HUES64 (cell line): ENCODE results near the gene TMEM128.
"Not testable (repeated sequence)": the region's sequence is repeated elsewhere in the genome, so short reads cannot be mapped to it uniquely, and the experiment has no call there.

Source experiments
- H3K27ac ChIP-seq: 2 replicates; pipeline ENCODE4 v1.7.0; 2013; ENCODE audit warnings: low read depth, low read length, inconsistent platforms
- H3K27me3 ChIP-seq: 2 replicates; pipeline ENCODE4 v1.6.1; 2013; ENCODE audit warnings: mild to moderate bottlenecking, low read length; ENCODE audit not compliant: insufficient read depth
- H3K36me3 ChIP-seq: 2 replicates; pipeline ENCODE4 v1.6.1; 2013; ENCODE audit warnings: mild to moderate bottlenecking, low read length; ENCODE audit not compliant: insufficient read depth
- H3K4me1 ChIP-seq: 2 replicates; pipeline ENCODE4 v1.6.1; 2013; ENCODE audit warnings: mild to moderate bottlenecking, low read length, moderate library complexity; ENCODE audit not compliant: insufficient read depth
- H3K4me3 ChIP-seq: 2 replicates; pipeline ENCODE4 v1.5.1; 2013; ENCODE audit warnings: mild to moderate bottlenecking, low read length, moderate library complexity
- H3K9ac ChIP-seq: 2 replicates; pipeline ENCODE4 v1.6.1; 2013; ENCODE audit warnings: mild to moderate bottlenecking, low read depth, low read length
- H3K9me3 ChIP-seq: 2 replicates; pipeline ENCODE4 v1.6.1; 2013; ENCODE audit warnings: low read depth, low read length; ENCODE audit not compliant: insufficient read depth
- WGBS: fragments of 150-250, 120-280 bp; methylation state at CpG from one replicate; pipeline ENCODE4 v1.1.7; 2013; ENCODE audit warnings: missing lambda C conversion rate; 5-methylcytosine and 5-hydroxymethylcytosine counted together

TMEM128 gene

DNA sequence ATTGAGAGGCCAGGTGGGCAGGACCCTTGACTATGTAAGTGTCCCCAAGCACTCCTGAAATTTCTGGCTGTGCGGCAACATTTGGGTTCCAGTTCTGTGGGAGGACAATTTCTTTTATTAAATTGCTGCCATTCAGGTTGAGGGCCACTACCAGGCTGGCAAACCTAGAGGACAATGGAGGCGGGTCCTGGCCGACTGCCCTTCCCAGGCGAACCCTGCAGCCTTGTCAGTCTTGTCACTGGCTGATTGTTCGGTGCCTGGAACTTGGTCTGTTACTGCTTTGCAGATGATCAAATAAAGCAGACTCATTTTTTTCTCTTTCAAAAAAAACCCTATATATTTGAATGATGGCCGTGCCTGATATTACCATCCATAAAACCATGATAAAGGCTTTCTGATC, 6.6 kb upstream of the TMEM128 start:
- Histone ChIP-seq H3K4me1 (0 out of 2 replicates have a peak, but pooled peaks cover 5% of the 10 kb centered on the region), H3K9ac (no peak overlapping the region), H3K27me3 (peaks cover 11% of the 10 kb centered on the region; the same call in 1 of the 2 replicates), H3K9me3 (no peaks in the 10 kb centered on the region), H3K4me3 (no peak overlapping the region), H3K27ac (no peak overlapping the region), H3K36me3 (no peaks in the 10 kb centered on the region)
- WGBS = 90% methylated on average over 6 of the region's 6 CpGs

DNA sequence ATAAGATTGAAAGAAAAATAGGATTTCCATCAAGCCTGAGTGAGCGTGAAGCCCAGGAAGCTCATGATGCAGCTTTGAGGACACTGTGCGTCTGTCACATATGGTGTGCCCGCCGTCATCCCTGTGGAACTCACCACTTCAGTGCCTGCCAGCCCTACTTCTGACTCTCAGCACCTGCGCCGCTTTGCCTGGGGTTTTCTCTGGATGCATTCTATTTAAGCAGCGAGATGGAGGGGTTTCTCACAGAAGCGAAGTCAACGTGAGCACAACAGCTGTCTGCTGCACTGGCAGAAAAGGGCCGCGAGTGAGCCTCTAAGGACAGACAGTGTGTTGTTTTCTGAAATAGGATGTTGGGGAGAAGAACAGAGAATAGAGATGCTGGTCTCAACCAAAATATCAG, 6.2 kb upstream of the TMEM128 start:
- peaks cover under 1% of the 10 kb centered on the region; the same call in 1 of the 2 replicates for H3K4me1 ChIP-seq
- H3K27me3 ChIP-seq = peaks cover 11% of the 10 kb centered on the region; the same call in 1 of the 2 replicates
- H3K36me3 ChIP-seq = no peaks in the 10 kb centered on the region
- H3K9ac ChIP-seq = no peak overlapping the region
- no peaks in the 10 kb centered on the region for H3K9me3 ChIP-seq
- H3K27ac ChIP-seq = no peak overlapping the region
- 90% methylated on average over 11 of the region's 11 CpGs for WGBS
- H3K4me3 ChIP-seq = no peak overlapping the region

DNA sequence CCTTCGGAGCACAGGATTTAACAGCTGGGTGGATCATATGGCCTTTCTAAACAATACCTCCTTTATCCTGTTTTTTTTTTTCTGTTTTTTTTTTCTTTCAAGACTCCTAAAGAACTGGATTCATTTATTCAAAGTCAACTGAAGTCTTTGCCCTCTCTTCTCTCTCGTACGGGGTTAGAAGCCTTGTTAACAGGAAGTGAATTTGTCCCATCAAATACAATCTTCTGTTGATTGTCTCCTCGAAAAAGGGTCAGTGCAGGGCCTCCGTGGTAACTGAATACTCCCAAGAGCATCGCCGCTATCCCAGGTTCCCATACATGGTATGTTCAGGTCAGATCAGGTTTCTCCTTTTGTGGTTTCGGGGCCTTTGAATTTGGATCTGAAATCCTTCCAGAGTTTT, 1.8 kb upstream of the TMEM128 start:
- H3K9me3 ChIP-seq = no peaks in the 10 kb centered on the region
- peaks cover 6% of the 10 kb centered on the region; the same call in 1 of the 2 replicates for H3K4me1 ChIP-seq
- no peak overlapping the region for H3K9ac ChIP-seq
- no peak overlapping the region for H3K4me3 ChIP-seq
- WGBS = 92% methylated on average over 8 of the region's 8 CpGs
- peaks cover 9% of the 10 kb centered on the region; the same call in 1 of the 2 replicates for H3K27me3 ChIP-seq
- peaks cover 13% of the 10 kb centered on the region for H3K36me3 ChIP-seq
- no peak overlapping the region for H3K27ac ChIP-seq

DNA sequence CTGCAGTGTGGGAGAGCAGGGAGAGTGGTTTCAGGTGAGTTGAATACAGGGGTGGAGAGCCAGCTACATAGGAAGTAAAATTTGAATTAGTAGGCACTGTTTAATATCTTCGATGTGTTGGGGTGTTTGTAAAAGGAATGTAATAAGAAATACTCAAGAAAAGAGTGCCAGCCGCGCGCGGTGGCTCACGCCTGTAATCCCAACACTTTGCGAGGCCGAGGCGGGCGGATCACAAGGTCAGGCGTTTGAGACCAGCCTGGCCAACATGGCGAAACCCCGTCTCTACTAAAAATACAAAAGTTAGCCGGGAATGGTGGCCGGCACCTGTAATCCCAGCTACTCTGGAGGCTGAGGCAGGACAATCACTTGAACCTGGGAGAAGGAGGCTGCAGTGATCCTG, 1.3 kb upstream of the TMEM128 start:
- Histone ChIP-seq H3K36me3 (peaks cover 18% of the 10 kb centered on the region), H3K4me3 (peak overlapping the region; percentile 81)
- H3K27me3 ChIP-seq, H3K27ac ChIP-seq, H3K9me3 ChIP-seq, H3K4me1 ChIP-seq, H3K9ac ChIP-seq: not testable (repeated sequence)
- 97% methylated on average over 15 of the region's 15 CpGs for WGBS

DNA sequence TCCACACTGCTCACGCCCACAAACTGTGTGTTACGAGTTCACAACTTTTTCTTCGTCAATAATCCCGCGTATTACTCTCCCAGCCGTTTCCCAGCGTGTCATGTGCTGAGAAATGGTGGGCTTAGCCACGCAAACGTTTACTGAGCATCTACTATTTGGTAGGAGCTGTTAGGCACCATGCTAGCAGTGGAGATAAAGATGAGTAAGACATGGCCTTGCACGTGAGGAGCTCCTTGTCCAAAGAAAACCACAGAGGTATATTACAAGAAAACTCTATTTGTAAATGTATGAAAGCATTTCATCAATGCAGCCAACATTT, 821 bp upstream of the TMEM128 start:
- peaks cover 23% of the 10 kb centered on the region for H3K36me3 ChIP-seq
- WGBS = 56% methylated on average over 10 of the region's 10 CpGs
- H3K4me3 ChIP-seq = peak overlapping the region; percentile 81
- H3K27ac ChIP-seq = peak overlapping the region; percentile 89
- H3K9ac ChIP-seq = peak overlapping the region; percentile 91
- no peaks in the 10 kb centered on the region for H3K9me3 ChIP-seq
- peaks cover 6% of the 10 kb centered on the region; the same call in 1 of the 2 replicates for H3K4me1 ChIP-seq
- peaks cover 5% of the 10 kb centered on the region; the same call in 1 of the 2 replicates for H3K27me3 ChIP-seq

DNA sequence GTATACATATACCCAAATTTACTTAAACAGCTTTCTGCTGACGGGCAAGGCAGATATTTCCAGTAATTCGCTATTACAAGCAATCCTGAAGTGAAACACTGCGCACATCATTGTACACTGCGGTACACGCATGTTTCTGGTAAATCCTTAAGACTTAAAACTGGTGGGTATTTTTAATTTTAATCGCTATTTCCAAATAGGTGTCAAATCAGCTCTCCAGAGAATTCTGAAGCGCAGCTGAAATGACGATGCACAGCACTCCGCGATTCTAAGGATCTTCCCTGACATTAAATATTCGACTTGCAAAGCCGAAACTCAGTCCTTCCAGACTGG, 361 bp downstream of the TMEM128 start:
- peaks cover 28% of the 10 kb centered on the region for H3K36me3 ChIP-seq
- H3K4me3 ChIP-seq = peak overlapping the region; percentile 81
- H3K27ac ChIP-seq = peak overlapping the region; percentile 89
- peaks cover 6% of the 10 kb centered on the region; the same call in 1 of the 2 replicates for H3K4me1 ChIP-seq
- 4% methylated on average over 12 of the region's 12 CpGs for WGBS
- H3K9me3 ChIP-seq = no peaks in the 10 kb centered on the region
- H3K9ac ChIP-seq = peak overlapping the region; percentile 91
- H3K27me3 ChIP-seq = peaks cover 5% of the 10 kb centered on the region; the same call in 1 of the 2 replicates

DNA sequence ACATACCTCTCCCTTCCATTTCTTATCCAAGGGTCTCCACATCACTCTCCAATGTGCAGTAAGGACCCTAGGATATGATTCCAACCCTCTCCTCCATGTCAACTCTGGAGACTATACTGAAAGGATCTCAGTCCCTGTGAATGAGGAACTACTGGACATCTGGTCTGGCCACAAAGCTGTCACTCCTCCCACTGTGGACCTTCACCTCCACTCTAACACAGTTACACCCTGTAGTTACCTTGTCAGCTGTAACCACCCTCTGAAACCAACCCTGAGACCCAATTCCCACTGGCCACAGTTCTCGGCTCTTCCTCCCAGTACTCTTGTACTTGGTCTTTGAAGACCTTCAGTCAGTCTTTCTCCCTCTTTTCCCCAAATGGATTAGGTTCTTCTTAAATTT, 2.9 kb downstream of the TMEM128 start:
- 93% methylated on average over 1 of the region's 1 CpG for WGBS
- Histone ChIP-seq H3K4me1 (peaks cover 6% of the 10 kb centered on the region; the same call in 1 of the 2 replicates), H3K9me3 (no peaks in the 10 kb centered on the region), H3K27me3 (no peaks in the 10 kb centered on the region), H3K9ac (no peak overlapping the region), H3K36me3 (peaks cover 48% of the 10 kb centered on the region), H3K27ac (no peak overlapping the region), H3K4me3 (no peak overlapping the region)

DNA sequence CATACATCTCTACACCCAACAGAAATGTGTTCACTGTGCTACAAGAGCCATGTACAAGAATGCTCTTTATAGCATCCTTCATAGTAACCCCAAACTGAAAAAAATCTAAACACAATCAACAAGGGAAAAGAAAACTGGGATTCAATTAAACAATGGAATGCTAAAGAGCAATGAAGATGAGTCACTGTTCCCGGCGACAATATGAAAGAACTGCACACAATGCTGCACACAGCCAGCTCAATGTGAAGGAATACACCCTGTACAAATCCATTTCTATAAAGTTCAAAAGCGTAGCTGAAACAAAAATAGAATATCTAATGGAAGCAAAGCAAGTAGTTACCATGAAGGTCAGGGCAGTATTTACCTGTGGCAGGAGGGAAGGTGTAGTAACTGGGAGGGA, 8.5 kb downstream of the TMEM128 start:
- not testable (repeated sequence) for H3K27ac ChIP-seq, H3K4me3 ChIP-seq, H3K9me3 ChIP-seq, H3K9ac ChIP-seq, H3K27me3 ChIP-seq, H3K4me1 ChIP-seq
- H3K36me3 ChIP-seq = peaks cover 75% of the 10 kb centered on the region
- WGBS = 95% methylated on average over 3 of the region's 3 CpGs

DNA sequence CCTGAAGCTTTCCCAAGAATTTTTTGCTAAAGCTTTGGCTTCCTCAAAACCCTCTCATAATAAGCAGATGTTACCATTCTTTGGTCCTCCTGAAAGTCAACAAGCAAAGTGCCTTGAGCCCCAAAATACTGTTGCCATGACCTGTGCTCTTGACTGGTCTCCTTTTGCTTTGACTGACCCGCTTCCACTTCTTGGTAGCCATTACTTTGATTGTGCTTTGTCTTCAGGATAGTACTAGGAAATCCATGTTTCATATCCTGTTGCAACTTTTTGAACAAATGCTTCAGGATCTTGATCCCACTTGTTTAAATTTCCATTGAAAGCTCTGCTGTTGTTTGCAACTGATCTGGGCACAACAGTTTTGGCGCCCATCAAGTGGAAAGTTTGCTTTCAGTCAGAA, 14.4 kb downstream of the TMEM128 start:
- no peaks in the 10 kb centered on the region for H3K4me1 ChIP-seq
- no peak overlapping the region for H3K27ac ChIP-seq
- peaks cover 28% of the 10 kb centered on the region for H3K36me3 ChIP-seq
- 92% methylated on average over 2 of the region's 2 CpGs for WGBS
- 0 out of 2 replicates have a peak, but pooled peaks cover 5% of the 10 kb centered on the region for H3K9me3 ChIP-seq
- no peak overlapping the region for H3K4me3 ChIP-seq
- H3K9ac ChIP-seq = no peak overlapping the region
- peaks cover 16% of the 10 kb centered on the region for H3K27me3 ChIP-seq

DNA sequence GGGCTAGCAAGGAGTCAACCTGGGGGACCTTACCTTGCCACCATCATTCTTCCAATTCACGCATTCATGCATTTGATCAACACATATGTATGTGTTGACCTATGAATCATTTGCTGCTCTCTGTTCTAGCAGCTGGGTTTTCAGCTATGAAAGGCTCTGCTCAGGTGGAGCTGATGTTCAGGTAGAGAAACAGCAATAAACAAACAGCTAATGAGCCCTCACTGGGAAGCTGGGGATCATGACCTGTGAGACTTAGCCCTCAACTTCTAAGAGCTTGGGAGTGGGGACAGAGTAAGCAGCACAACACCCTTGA, 19.7 kb downstream of the TMEM128 start:
- peaks cover 67% of the 10 kb centered on the region for H3K27me3 ChIP-seq
- H3K27ac ChIP-seq = no peak overlapping the region
- WGBS = 88% methylated on average over 1 of the region's 1 CpG
- no peaks in the 10 kb centered on the region for H3K4me1 ChIP-seq
- H3K9me3 ChIP-seq = no peaks in the 10 kb centered on the region
- no peak overlapping the region for H3K9ac ChIP-seq
- H3K36me3 ChIP-seq = no peaks in the 10 kb centered on the region
- H3K4me3 ChIP-seq = no peak overlapping the region

DNA sequence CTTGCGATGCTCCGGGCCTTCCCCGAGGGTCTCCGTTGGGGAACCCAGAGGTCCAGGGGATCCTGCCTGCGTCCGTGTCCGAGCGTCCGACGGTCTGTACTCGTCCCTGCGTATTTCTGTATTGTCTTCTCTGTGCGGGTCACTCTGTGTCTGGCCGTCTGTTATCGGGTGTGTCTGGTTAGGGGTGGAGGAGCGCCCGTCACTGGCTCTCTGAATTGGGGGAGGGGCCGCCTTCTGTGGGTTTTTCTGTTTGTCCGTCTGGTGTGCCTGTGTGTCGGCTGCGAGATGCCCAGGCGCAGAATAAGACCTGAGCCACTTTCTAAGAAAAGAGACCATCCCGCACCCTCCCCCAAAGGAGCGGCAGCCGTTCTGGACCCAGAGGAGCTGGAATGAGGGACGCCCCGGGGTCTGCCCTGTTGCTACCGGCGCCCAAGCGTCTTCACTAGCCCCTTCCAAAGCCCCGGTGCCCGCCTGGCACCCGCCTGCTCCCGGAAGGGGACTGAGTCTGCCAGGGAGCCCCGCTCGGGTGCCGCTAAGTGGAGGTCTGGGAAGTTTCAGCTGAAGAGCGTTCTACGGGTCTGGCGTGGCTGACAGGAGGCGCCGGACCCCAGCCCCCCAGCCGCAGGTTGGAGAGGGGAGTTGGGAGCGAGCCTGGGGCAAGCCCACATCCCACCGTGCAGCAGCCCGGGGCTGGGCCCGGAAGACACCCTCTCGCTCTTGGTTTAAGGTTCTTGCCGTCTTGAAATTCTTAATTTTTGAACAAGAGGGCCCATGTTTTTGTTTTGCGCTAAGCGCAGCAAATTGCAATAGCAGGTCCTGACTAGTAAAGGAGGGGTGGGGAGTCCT, 20.3 kb downstream of the TMEM128 start:
- Histone ChIP-seq H3K9me3 (no peaks in the 10 kb centered on the region), H3K27ac (no peak overlapping the region), H3K9ac (no peak overlapping the region), H3K4me3 (0 out of 2 replicates have a peak overlapping the region, but pooled peaks have one; percentile 27), H3K27me3 (peaks cover 73% of the 10 kb centered on the region), H3K36me3 (no peaks in the 10 kb centered on the region), H3K4me1 (no peaks in the 10 kb centered on the region)
- WGBS = 15% methylated on average over 48 of the region's 51 CpGs
